Fibroblast of skin of right biceps (primary cell): ENCODE data around the gene PEX7.
"Not testable (repeated sequence)": the region's sequence is repeated elsewhere in the genome, so short reads cannot be mapped to it uniquely, and the experiment has no call there.

Experiments
- DNase-seq: peaks from one replicate; pipeline ENCODE4 v3.0.0-alpha.2; 2013

The PEX7 gene

GRCh38 chr6:136914947-136915346 lies 92.6 kb downstream of the PEX7 start:
- no peak for DNase-seq

- DNase-seq = no peak
These were observed 96.3 kb downstream of the PEX7 start for GRCh38 chr6:136918706-136919105.

- no peak for DNase-seq
These were observed 97.8 kb downstream of the PEX7 start for GRCh38 chr6:136920216-136920615.

GRCh38 chr6:136920671-136921380 lies 98.4 kb downstream of the PEX7 start:
- DNase-seq = no peak

GRCh38 chr6:136921381-136921935 lies 99.1 kb downstream of the PEX7 start:
- DNase-seq = no peak

GRCh38 chr6:136921936-136922684 lies 99.7 kb downstream of the PEX7 start, which contains the start of gene SLC35D3:
Gene SLC35D3, plus strand, starts transcription at chr6:136922301. Its CDS starts 128 bp downstream, at chr6:136922429.
- no peak for DNase-seq

GRCh38 chr6:136922685-136923006 lies 100.3 kb downstream of the PEX7 start:
- DNase-seq = no peak

- DNase-seq = no peak
These were observed 100.9 kb downstream of the PEX7 start for GRCh38 chr6:136923116-136923953.

- no peak for DNase-seq
These were observed 101.7 kb downstream of the PEX7 start for GRCh38 chr6:136923954-136924673.

GRCh38 chr6:136926383-136926782 lies 104.0 kb downstream of the PEX7 start:
- no peak for DNase-seq

- no peak for DNase-seq
These were observed 104.9 kb downstream of the PEX7 start for GRCh38 chr6:136927292-136927691.

GRCh38 chr6:136930528-136930927 lies 108.1 kb downstream of the PEX7 start:
- no peak for DNase-seq

GRCh38 chr6:136932599-136932998 lies 110.2 kb downstream of the PEX7 start:
- no peak for DNase-seq

- DNase-seq = no peak
These were observed 122.7 kb downstream of the PEX7 start for GRCh38 chr6:136945072-136945471.

GRCh38 chr6:136945711-136946121 lies 123.3 kb downstream of the PEX7 start:
- no peak for DNase-seq

- DNase-seq = no peak
These were observed 124.6 kb downstream of the PEX7 start for GRCh38 chr6:136947037-136947436.

- not testable (repeated sequence) for DNase-seq
These were observed 127.6 kb downstream of the PEX7 start for GRCh38 chr6:136949957-136950356.

- DNase-seq = no peak
These were observed 128.2 kb downstream of the PEX7 start for GRCh38 chr6:136950436-136951126.

GRCh38 chr6:136952714-136953260 lies 130.4 kb downstream of the PEX7 start:
- DNase-seq = no peak

- no peak for DNase-seq
These were observed 132.7 kb downstream of the PEX7 start for GRCh38 chr6:136955123-136955522.
